Glutamatergic neuron (in vitro differentiated cells): ENCODE measurements around the gene GDF10. TPM values are rescaled to one million over a fixed set of nuclear protein-coding genes. Genes with fewer than 3 reads are reported as not detected.

ENCODE experiments used
- DNase-seq: peaks from one replicate; pipeline ENCODE4 v3.0.0; 2022
- H3K27ac Mint-ChIP-seq: one replicate; pipeline ENCODE4 v1.8.0; 2020; ENCODE audit warnings: mild to moderate bottlenecking, mixed read lengths, inconsistent platforms; ENCODE audit not compliant: unreplicated experiment
- H3K27me3 Mint-ChIP-seq: one replicate; pipeline ENCODE4 v1.8.0; 2020; ENCODE audit warnings: mild to moderate bottlenecking, moderate library complexity, mixed read lengths, inconsistent platforms; ENCODE audit not compliant: unreplicated experiment
- H3K36me3 Mint-ChIP-seq: one replicate; pipeline ENCODE4 v1.8.0; 2020; ENCODE audit warnings: mild to moderate bottlenecking, mixed read lengths, inconsistent platforms; ENCODE audit not compliant: unreplicated experiment
- H3K4me1 Mint-ChIP-seq: one replicate; pipeline ENCODE4 v1.8.0; 2020; ENCODE audit warnings: mild to moderate bottlenecking, low read depth, mixed read lengths, inconsistent platforms; ENCODE audit not compliant: unreplicated experiment
- H3K4me3 Mint-ChIP-seq: one replicate; pipeline ENCODE4 v1.8.0; 2020; ENCODE audit warnings: mild to moderate bottlenecking, mixed read lengths, inconsistent platforms; ENCODE audit not compliant: unreplicated experiment
- H3K9me3 Mint-ChIP-seq: one replicate; pipeline ENCODE4 v1.8.0; 2020; ENCODE audit warnings: mild to moderate bottlenecking, moderate library complexity, mixed read lengths, inconsistent platforms; ENCODE audit not compliant: unreplicated experiment
- CTCF ChIP-seq: fragments of 200-600 bp; sonication (generic); IDR thresholded peaks from one replicate; pipeline ENCODE4 v1.5.0; 2021; ENCODE audit not compliant: partially characterized antibody, unreplicated experiment
- total RNA-seq: library from RNA; stranded (reverse); fragmentation: NEBNext Ultra II Directional; extraction: Animal tissue kit (Norgen Biotek cat#: 25700); gene quantifications from one replicate; pipeline ENCODE4 v1.2.1, GENCODE V29; 2021; ENCODE audit not compliant: unreplicated experiment

Gene GDF10
- total RNA-seq, 1 donor from 2014 or later, result not detected

DNA sequence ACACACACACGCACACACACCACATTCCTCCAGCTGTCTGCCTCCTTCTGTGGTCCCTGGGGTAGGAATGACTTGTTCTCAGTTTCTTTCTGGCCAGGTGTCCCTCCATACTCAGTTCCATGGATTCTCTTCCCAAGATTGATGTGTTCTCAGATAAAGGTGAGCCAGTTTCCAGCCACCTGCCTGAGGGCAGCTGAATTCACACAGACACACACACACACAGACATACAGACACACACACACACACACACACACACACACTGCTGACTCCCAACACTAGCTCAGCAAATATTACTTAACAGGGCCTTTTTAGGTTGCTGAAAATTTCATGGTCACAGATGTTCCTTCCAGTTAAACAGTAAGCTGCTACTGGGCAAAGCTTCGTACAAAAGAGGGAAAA lies 45.4 kb upstream of the GDF10 start:
- TF ChIP-seq CTCF, result no peak
- Mint-ChIP-seq H3K9me3 (peaks cover 9% of the 10 kb centered on the region), H3K4me3 (no peak overlapping the region), H3K27me3 (peaks cover 8% of the 10 kb centered on the region), H3K27ac (peak overlapping the region; percentile 64), H3K4me1 (peaks cover 6% of the 10 kb centered on the region), H3K36me3 (no peaks in the 10 kb centered on the region)
- no peak for DNase-seq

DNA sequence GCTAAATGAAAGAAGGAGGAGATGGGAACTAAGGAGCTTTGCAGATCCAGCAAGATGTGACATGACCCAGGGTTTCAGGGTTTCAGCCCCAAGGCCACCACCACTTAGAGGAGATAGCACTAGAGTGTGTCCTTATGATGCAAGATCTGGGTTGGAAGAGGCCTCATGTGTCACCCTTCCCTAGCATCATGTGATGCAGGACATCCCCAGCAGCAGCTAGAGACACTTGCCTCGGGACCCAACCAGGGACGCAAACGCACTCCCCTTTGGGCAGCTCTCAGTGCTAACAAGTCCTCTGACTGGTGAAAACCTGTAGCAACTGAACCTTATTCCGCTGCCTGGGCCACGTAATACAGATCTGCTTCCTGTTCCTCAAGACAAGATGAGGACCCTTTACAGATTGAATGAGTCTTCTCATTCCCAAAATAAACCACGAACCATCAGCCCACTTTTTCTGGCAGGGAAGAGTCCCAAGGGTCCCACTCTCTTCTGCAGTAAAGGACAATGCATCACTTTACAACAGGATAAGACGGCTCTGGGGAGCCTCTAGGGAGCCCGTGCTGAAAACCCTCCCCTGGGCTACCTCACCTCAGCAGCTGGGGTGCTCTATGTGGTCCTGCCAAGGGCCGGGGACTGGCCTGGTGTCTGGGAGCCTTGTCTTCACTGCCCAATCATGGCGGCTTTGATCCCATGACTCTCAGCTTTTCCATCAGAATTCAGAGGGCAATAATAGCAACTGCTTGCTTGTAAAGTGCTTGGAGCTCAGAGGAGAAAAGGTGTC lies 44.8 kb upstream of the GDF10 start:
- Mint-ChIP-seq H3K27ac (no peak overlapping the region), H3K36me3 (no peaks in the 10 kb centered on the region), H3K27me3 (peaks cover 8% of the 10 kb centered on the region), H3K4me3 (no peak overlapping the region), H3K4me1 (peaks cover 6% of the 10 kb centered on the region), H3K9me3 (peaks cover 9% of the 10 kb centered on the region)
- DNase-seq, result no peak
- TF ChIP-seq CTCF, result no peak

DNA sequence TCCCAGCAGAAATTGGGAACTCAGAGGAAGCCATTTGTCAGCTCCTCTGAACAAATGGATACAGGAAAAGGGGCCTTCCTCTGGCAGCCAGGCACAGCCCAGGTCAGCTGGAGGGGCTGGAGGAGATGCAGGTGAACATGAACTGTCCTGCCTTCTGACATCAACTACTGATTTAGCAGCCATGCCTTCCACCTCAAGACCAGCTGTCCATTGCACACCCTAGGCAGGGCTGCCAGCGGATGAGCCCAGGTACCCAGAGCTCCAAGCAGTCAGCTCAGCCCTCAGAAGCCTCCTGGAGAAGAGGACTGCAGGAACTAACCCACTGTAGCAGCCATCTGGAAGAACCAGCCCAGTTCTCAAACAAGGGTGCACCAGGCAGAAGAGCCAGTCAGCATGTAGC lies 44.1 kb upstream of the GDF10 start:
- Mint-ChIP-seq H3K4me1 (peaks cover 11% of the 10 kb centered on the region), H3K36me3 (no peaks in the 10 kb centered on the region), H3K27me3 (peaks cover 8% of the 10 kb centered on the region), H3K4me3 (no peak overlapping the region), H3K27ac (no peak overlapping the region), H3K9me3 (peaks cover 9% of the 10 kb centered on the region)
- no peak for DNase-seq
- no peak for TF ChIP-seq CTCF

DNA sequence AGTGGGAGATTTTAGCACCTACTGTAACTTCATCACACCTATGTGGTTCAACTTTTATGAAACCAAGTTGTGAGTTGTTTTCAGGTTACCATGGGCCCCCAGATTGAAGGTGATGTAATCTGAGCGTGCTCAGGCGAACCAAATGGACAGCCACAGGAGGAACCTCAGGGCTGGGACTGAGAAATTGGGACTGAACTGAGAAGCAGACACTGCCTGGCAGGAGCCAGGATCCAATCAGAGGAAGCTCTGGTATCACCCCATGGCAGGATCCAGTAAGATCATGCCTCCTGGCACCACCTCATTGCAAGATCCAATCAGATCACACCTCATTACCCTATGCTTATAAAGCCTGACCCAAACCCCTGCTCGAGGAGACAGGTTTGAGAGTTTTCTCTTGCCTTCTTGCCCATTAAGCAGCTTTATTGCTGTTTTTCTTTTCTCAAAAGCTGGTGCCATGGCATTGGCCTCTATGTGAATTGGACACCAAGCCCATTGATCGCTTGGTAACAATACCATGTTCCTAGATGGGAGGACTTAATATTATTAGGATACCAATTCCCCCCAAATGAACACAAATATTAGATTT lies 43.2 kb upstream of the GDF10 start:
- Mint-ChIP-seq H3K36me3 (no peaks in the 10 kb centered on the region), H3K9me3 (peaks cover 11% of the 10 kb centered on the region), H3K27ac (no peak overlapping the region), H3K4me1 (peaks cover 21% of the 10 kb centered on the region), H3K27me3 (peaks cover 8% of the 10 kb centered on the region), H3K4me3 (no peak overlapping the region)
- TF ChIP-seq CTCF, result no peak
- DNase-seq, result no peak

DNA sequence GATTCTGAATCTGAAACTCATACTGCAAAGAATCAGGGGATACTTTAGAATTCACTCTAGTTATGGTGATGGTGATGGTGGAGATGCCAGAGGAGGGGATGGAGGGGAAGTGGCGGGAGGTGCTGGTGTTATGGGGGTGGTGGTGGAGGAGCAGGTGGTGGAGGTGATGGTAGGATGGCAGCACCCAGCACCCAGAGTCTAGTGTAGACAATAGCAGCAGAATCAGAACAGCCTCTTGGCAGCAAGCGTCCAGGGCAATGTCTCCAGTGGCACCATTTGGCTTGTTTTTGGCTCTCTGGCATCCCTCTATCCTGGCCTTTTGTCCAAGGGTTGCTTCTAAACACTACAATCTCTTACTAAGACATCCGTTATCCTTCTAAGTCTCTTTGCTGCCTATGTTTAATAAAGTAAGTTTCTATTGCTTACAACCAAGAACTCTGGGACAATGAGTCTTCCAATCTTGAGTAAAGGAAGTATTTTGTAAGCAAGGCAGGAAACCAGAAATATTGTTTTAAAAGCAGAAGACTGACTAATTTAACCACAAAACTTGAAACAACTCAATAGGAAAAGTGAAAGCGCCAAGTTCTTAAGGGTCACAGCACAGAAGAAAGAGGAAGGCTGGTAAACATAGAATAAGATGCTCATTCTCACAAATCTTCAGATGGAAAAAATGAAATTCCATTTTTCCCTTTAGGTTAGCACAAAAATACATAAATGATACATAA lies 42.4 kb upstream of the GDF10 start:
- no peak overlapping the region for H3K4me3 Mint-ChIP-seq

More for the DNA sequence above, 42.4 kb upstream of the GDF10 start:
- no peaks in the 10 kb centered on the region for H3K36me3 Mint-ChIP-seq
- DNase-seq, result no peak
- peaks cover 8% of the 10 kb centered on the region for H3K27me3 Mint-ChIP-seq
- H3K9me3 Mint-ChIP-seq, result peaks cover 11% of the 10 kb centered on the region
- H3K27ac Mint-ChIP-seq, result no peak overlapping the region
- H3K4me1 Mint-ChIP-seq, result peaks cover 22% of the 10 kb centered on the region
- no peak for TF ChIP-seq CTCF
